GM19455 (cell line): ENCODE results near the gene CORIN.

ENCODE experiments used
- ATAC-seq: cut with Tn5 transposase; IDR thresholded peaks from one replicate; pipeline ENCODE4 v1.9.1; 2021; ENCODE audit not compliant: unreplicated experiment

Gene CORIN

DNA sequence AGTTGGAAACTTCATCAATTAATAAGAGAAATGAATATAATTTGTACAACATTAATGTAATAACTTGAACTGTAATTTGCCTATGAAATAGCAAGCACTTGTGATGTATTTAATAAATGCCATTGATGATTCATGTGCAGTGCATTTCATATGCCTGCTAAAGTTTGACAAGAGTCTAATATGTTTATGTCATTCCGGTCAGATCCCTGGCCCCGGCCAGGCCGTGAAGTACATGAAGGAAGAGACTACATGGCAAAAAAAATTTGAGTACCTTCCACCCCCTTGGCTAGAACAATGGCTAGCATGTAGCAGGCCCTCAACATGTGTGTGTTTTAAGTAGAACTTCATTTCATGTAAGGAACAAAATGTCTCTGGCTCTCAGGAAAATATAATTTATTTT is 191.5 kb downstream of the CORIN start:
- ATAC-seq, result no peak

DNA sequence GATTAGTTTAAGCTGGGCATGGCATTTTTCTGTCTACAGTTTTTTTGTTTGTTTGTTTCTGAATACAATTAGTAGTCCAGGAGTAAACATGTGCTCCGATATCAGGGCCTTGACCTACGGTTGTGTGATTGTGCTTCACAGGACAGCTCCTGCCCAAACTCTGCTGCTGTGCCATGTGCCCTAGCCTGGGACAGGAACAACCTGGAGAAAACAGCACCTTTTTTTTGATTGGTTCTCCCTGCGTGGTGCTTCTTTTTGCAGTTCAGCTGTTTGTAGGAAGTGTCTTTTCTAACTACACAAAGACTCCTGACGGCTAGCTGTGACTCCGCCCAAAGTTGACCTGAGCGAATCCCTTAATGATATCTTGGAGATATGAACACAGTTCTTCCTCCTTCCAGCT is 194.0 kb downstream of the CORIN start:
- ATAC-seq, result no peak

DNA sequence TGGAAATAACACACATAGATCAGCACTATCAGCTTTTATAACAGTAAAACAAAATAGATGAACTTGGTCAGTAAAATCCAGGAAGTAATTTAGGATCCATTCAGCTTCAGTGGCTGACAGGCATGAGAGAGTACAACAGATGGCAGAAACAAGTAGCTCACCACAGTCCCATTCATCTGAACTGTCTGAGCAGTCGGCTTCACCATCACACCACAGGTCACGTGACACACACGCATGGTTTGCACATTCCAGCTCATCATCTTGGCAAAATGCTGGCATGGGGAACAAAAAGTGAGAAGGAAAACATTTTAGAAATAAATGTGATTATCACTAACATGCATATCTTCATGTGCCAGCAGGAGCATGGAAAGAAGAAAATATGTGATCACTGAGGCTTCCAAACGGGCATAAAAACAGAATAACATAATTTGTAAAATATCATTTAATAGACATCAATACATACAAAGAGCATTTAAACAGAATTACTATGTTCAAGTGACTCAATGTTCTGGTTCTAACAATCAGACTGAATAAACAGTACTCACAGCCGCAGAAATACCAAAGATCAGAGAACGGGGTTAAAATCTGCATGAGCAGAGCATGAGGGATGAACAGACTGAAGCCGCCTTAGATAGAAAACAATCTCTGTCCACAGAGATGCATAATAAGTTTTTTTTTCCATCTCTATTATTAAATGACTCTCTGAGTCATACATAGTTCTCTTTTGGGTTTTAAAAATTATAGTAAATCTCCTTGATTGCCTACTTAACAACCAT is 194.7 kb downstream of the CORIN start:
- ATAC-seq, result no peak

DNA sequence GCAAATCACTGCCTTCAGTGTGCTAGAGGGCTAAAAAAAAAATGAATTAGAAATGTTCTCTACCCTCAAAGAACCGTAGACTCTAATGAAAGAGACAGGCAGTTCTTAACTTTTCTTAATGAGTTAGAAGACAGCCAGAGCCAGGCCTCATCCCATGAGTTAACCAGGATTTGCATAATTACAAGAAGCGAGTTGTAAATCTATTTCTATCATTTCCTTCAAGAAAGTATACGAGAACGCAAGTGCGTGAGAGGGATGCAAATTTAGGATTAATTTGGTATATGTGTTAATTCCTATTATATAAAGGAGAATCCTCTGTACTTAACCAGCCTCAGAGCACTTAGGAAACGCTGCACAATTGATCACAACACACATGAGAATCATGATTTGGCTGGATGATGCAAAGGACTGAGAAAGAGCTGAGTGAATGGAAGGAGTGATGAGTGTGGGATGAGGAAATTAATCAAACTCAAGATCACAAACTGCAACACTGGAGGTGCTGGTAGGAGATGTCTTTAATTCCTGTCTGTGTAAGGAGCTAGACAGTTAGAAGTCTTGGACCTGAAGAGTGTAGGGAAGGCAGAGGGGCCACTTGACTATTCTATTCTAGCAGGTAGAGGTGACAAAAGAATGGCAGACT is 195.6 kb downstream of the CORIN start:
- no peak for ATAC-seq

- ATAC-seq, result no peak
Measured at GRCh38 chr4:47641755-47642154, 196.1 kb downstream of the CORIN start.

DNA sequence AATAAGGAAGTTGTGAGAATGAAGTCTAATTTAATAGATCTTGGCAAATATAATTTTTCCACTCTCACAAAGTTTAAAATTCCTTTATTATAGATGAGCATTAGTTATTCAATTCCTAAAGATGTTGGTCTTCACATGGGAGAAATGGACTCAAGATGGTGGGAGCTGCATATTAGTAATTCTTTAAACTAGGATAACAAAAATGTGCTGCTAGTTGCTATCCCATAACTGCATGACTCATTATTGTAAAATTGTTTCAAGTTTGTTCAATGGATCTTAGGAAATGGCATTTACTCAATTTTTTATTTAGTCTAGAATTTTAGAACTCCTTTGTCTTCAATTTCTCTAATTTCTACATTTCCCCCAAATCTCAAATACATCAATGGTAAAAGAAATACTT is 197.0 kb downstream of the CORIN start:
- ATAC-seq, result no peak

DNA sequence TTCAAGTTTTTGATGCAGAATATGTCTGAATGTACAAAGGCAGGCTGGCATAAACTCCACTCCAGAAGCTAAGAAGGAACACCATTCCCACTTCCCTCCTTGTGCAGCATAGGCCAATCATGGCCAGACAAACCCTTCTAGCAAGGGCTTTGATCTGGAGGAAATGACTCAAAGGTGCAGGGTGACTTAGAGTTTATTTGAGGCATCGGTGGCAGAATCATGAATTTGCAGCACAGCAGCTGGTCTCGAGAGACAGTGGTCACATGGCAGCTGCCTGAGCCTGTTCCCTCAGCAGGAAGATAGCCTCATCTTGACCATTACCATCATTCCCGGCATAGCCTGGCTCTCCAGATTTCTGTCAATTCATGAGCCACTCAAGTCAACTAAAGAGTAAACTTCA is 198.3 kb downstream of the CORIN start:
- no peak for ATAC-seq

GRCh38 chr4:47631161-47631560 is 206.7 kb downstream of the CORIN start:
- no peak for ATAC-seq

DNA sequence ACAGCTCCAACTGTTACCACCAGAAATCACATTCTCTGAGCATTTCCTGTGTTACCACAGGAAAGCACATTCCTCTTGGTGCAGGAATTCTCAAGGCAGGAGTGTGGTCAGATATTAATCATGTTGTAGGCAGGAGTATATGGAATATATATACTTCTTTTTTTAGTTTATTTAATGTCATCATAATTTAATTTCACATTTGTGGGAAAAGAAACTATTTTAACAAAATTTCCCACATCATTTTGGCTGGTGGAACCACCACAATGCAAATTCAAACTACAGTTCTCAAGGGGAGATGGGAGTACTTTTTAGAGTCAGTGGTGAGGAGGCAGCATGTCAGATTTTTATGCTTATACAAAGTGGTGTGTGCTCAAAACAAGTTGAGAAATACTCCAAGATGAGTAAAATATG is 213.8 kb downstream of the CORIN start:
- ATAC-seq, result no peak

GRCh38 chr4:47621181-47621580 is 216.7 kb downstream of the CORIN start:
- ATAC-seq, result no peak

GRCh38 chr4:47619691-47620090 is 218.2 kb downstream of the CORIN start:
- no peak for ATAC-seq

GRCh38 chr4:47617607-47618006 is 220.3 kb downstream of the CORIN start:
- no peak for ATAC-seq

DNA sequence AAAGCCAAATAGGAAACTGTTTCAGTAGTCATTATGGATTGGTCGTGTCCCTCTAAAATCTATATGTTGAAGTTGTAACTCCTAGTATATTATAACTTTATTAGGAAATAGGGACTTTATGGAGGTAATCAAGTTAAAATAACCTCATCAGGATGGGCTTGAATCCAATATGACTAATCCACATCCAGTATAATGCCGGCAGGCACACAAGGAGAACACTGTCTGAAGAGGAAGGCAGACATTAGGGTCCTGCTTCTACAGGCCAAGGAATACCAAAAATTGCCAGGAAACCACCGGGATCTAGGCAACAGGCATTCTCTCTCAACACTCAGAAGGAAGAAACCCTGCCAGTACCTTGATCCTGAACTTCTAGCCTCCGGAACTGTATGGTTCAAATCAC is 222.5 kb downstream of the CORIN start:
- no peak for ATAC-seq

- ATAC-seq, result no peak
Measured at GRCh38 chr4:47612116-47613023, 225.5 kb downstream of the CORIN start.

GRCh38 chr4:47606482-47606881 is 231.4 kb downstream of the CORIN start:
- no peak for ATAC-seq

DNA sequence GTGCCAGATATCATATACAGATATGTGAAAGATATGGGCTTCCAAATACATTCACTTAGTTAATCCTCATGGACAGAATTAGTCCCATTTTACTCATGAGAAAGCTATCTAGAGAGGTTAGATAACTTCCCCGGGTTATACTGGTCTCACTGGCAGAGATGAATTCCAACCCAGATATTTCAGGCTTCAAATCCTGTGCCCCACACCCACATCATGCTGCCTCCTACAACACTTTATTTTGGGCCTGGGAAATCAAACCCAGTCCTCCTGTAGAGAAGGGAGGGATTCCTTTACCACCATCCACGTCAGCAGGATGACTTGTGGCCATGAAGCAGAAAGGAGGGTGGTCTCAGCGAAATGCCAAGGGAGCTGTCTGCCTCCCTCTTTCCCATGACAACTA is 239.0 kb downstream of the CORIN start:
- no peak for ATAC-seq

- ATAC-seq, result no peak
Measured at GRCh38 chr4:47598320-47598719, 239.5 kb downstream of the CORIN start.

DNA sequence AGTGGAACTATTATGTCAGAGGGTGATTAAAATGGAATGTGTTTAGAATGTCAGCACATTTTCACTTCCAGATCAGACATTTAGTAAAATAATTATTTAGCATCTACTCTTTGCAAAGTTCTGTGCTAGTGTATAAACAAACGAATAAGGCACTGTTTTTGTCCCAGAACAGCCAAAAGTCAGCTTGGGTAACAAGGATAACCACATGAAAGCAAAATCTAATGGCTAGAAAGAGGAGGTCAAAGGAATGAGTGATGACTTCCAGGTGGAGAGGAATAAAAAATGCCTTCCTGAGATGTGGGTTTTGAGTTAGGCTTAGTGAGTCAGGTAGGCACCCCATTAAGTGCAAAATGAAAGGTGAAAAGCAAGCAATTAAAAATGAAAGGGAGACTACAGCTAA is 240.2 kb downstream of the CORIN start:
- ATAC-seq, result no peak

DNA sequence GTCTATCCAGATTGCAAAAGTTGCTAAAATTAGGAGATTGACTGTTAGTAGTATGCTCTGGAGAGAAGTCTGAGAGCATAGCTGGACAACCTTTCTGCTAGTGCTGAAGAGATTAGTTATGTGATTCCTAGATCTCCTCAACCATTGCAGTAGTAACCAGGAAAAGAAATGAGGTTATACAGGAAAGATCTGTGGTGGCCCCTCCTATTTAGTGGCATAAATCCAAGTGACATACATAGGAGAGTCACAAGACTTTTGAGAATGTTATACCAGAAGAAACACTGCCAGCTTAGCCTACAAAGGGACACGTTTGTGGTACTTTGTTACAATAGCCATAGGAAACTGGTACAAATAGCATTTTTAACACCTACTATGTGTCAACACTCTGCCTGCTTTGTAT is 247.5 kb downstream of the CORIN start:
- no peak for ATAC-seq

GRCh38 chr4:47579235-47579634 is 258.6 kb downstream of the CORIN start:
- no peak for ATAC-seq

DNA sequence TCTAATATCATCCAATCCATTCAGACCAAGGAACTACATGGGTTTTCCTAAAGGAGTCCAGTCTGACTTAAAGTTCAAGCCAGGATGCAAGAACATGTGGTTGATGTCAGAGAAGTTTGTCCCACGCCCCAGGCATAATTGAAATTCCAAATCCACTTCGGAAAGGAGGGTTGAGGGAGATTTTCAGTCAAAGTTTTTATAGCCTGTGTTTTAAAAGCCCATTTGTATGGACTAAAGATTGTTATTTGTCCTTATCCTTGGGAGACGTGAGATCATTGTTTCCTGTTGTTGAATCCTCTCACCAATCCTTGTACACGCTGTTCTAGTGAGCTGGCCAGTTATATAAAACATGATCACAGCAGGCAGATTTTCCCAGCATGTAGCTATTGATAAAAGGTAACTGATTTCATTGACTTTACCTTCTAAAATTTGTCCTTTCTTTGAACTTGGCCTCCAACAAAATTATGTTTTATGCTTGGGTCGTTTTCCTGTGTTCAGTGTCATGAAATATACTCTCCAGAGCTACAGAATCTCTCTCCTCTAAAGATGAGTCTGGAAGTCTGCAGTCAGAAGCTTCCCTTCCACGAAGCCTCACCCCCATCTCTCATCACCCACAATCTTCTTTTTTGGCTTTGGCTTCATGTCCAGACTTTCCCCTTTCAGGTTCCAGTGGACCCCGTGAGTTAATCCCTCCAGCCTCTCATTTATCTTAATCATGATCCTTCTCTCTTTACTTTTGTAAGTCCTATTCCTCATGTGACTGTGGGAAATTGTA is 259.9 kb downstream of the CORIN start:
- ATAC-seq, result no peak
